GM12878 (cell line): ENCODE data around the gene PAQR7. TPM values are rescaled to one million over a fixed set of nuclear protein-coding genes. Genes with fewer than 3 reads are reported as not detected.

Source experiments
- ATAC-seq: fragments of 200-7000 bp; cut with Tn5 transposase; 3 replicates; pipeline ENCODE4 v1.9.1; 2020; ENCODE audit warnings: mild to moderate bottlenecking, moderate library complexity
- BruUV-seq: library from RNA; stranded (reverse); fragments of 400-500 nt; replicated peaks from 2 replicates; lab custom pipeline; 2021; lab: Mats Ljungman, UMichigan
- CTCF ChIA-PET: fragments of 300-600 bp; sonication (Branson Sonifier 250); formaldehyde crosslinking; extraction: SDS; loops from one replicate; lab custom pipeline; 2021; ENCODE audit warnings: inconsistent platforms; lab: Yijun Ruan, JAX
- POLR2A ChIA-PET: fragments of 350-600 bp; formaldehyde crosslinking; extraction: SDS; loops from one replicate; lab custom pipeline; 2021; ENCODE audit warnings: inconsistent platforms; lab: Charles Lee
- RAD21 ChIA-PET: fragments of 300-600 bp; sonication (Branson Sonifier 250); formaldehyde crosslinking; loops from one replicate; lab custom pipeline; 2023; ENCODE audit warnings: antibody characterized with exemption; ENCODE audit not compliant: unreplicated experiment; lab: Charles Lee
- SMC1A ChIA-PET: fragments of 300-600 bp; sonication (Branson Sonifier 250); formaldehyde crosslinking; loops from one replicate; lab custom pipeline; 2023; ENCODE audit not compliant: unreplicated experiment, uncharacterized antibody; lab: Charles Lee
- DNase-seq: peaks from one replicate; pipeline ENCODE4 v3.0.0-alpha.2; 2011; ENCODE audit warnings: low read depth, low spot score
- FAIRE-seq: peaks from 3 replicates; lab custom pipeline; 2011; peaks lifted over from hg19 to GRCh38; lab: Jason Lieb, UNC
- H2AFZ ChIP-seq: 2 replicates; pipeline ENCODE4 v1.6.0; 2011; ENCODE audit warnings: low read depth, low read length, control low read depth; ENCODE audit not compliant: control insufficient read depth
- H3K27ac ChIP-seq: 2 replicates; pipeline ENCODE4 v1.5.1; 2011; ENCODE audit warnings: control low read depth; ENCODE audit not compliant: control insufficient read depth, insufficient read depth
- H3K27me3 ChIP-seq, 2 experiments: replicated peaks in 1 of 2; 2 replicates each; pipeline versions ENCODE4 v1.6.0 to v1.6.1; 2011; ENCODE audit warnings: low read length in 1 of 2; ENCODE audit not compliant: control insufficient read depth in 2 of 2, insufficient read depth in 2 of 2
- H3K36me3 ChIP-seq, 2 experiments: 2 replicates each; pipeline ENCODE4 v1.5.1; 2011; ENCODE audit warnings: low read length in 1 of 2; ENCODE audit not compliant: control insufficient read depth in 2 of 2, insufficient read depth in 2 of 2
- H3K4me1 ChIP-seq: 2 replicates; pipeline ENCODE4 v1.6.1; 2011; ENCODE audit warnings: mild to moderate bottlenecking, low read length, moderate library complexity, mixed read lengths; ENCODE audit not compliant: control insufficient read depth, insufficient read depth
- H3K4me2 ChIP-seq: 2 replicates; pipeline ENCODE4 v1.6.0; 2011; ENCODE audit warnings: control low read depth; ENCODE audit not compliant: control insufficient read depth, insufficient read depth
- H3K4me3 ChIP-seq: fragments of 200-600 bp; sonication (generic); 2 replicates; pipeline ENCODE4 v1.5.1; 2016
- H3K79me2 ChIP-seq: 2 replicates; pipeline ENCODE4 v1.6.0; 2011; ENCODE audit warnings: low read length; ENCODE audit not compliant: control insufficient read depth, insufficient read depth
- H3K9ac ChIP-seq: 2 replicates; pipeline ENCODE4 v1.8.0; 2011; ENCODE audit warnings: low read length, control low read depth, mixed read lengths; ENCODE audit not compliant: control insufficient read depth, insufficient read depth
- H3K9me3 ChIP-seq: replicated peaks from 3 replicates; pipeline ENCODE4 v1.5.1; 2011; ENCODE audit warnings: mild to moderate bottlenecking, low read length; ENCODE audit not compliant: control insufficient read depth, insufficient read depth
- H4K20me1 ChIP-seq: 2 replicates; pipeline ENCODE4 v1.6.0; 2011; ENCODE audit not compliant: control insufficient read depth, insufficient read depth
- BACH1 ChIP-seq: fragments of 450-650 bp; IDR thresholded peaks from 2 replicates; pipeline ENCODE4 v1.6.1; 2017; ENCODE audit warnings: mild to moderate bottlenecking, borderline replicate concordance
- BHLHE40 ChIP-seq, 2 experiments: fragments of 450-650 bp in 1 of 2; IDR thresholded peaks; 2 replicates each; pipeline ENCODE4 v1.6.1; 2011 to 2017; ENCODE audit warnings: low read depth in 2 of 2, borderline replicate concordance in 1 of 2, improper control_type of control experiment in 1 of 2, low read length in 1 of 2, mild to moderate bottlenecking in 1 of 2
- GATAD2B ChIP-seq: fragments of 450-650 bp; conservative IDR thresholded peaks from 2 replicates; pipeline ENCODE4 v1.6.1; 2017; ENCODE audit warnings: low read depth, mild to moderate bottlenecking, moderate library complexity
- JUNB ChIP-seq: IDR thresholded peaks from 2 replicates; pipeline ENCODE4 v1.6.1; 2016; ENCODE audit warnings: antibody characterized with exemption, mild to moderate bottlenecking
- NFXL1 ChIP-seq: fragments of 450-650 bp; IDR thresholded peaks from 2 replicates; pipeline ENCODE4 v1.6.1; 2017; ENCODE audit warnings: antibody characterized with exemption, mild to moderate bottlenecking, borderline replicate concordance
- RAD21 ChIP-seq: IDR thresholded peaks from 2 replicates; pipeline ENCODE4 v1.6.1; 2011; ENCODE audit warnings: mild to moderate bottlenecking, low read depth, low read length, moderate library complexity; ENCODE audit not compliant: insufficient read depth
- RAD51 ChIP-seq: fragments of 450-650 bp; IDR thresholded peaks from 2 replicates; pipeline ENCODE4 v1.6.1; 2016; ENCODE audit warnings: moderate library complexity, mild to moderate bottlenecking, inconsistent platforms
- SIN3A ChIP-seq: IDR thresholded peaks from 2 replicates; pipeline ENCODE4 v1.6.1; 2012; ENCODE audit warnings: low read depth, low read length, improper control_type of control experiment
- WGBS: methylation state at CpG from one replicate; pipeline ENCODE4 v1.1.6; 2016; ENCODE audit warnings: low lambda C conversion rate; ENCODE audit not compliant: insufficient replicate concordance, insufficient coverage; ENCODE audit errors: missing lambda C conversion rate; 5-methylcytosine and 5-hydroxymethylcytosine counted together
- in situ Hi-C: fragments of 300-500 bp; cut with MboI; formaldehyde crosslinking; loops from 9 replicates; pipeline ENCODE4 v1.14.3; 2018; ENCODE audit warnings: mixed read lengths
- intact Hi-C: fragments of 100-400 bp; cut with micrococcal nuclease; formaldehyde crosslinking; loops from one replicate; pipeline ENCODE4 v1.14.2; 2022; ENCODE audit not compliant: unreplicated experiment
- polyA plus RNA-seq, 11 experiments: library from polyadenylated mRNA; depleted of rRNA in 4 of 11; unstranded in 6 of 11; stranded (reverse) in 5 of 11; fragments of >200 nt; fragmentation: Nextera tagmentation in 4 of 11; fragmentation: Illumina TruSeq in 1 of 11; extraction: Ambion mirVana in 4 of 11; extraction: Trizol in 1 of 11; gene quantifications; 1 replicate in 1 of 11; 2 replicates in 10 of 11; pipeline versions ENCODE4 v1.2.1 to v1.2.3, GENCODE V29; 2011 to 2016; ENCODE audit warnings: inconsistent platforms in 2 of 11, missing spikeins in 2 of 11, low read depth in 1 of 11
- total RNA-seq, 4 experiments: library from RNA; depleted of rRNA in 3 of 4; stranded (reverse); fragments of >200 nt in 3 of 4; fragmentation: Illumina TruSeq in 1 of 4; extraction: Trizol in 1 of 4; gene quantifications; 2 replicates each; pipeline versions ENCODE4 v1.2.1 to v1.2.3, GENCODE V29; 2013 to 2021
- TF ChIP-seq, protein P1 (sequence below): IDR thresholded peaks from 2 replicates; pipeline ENCODE4 v1.6.1; 2011; ENCODE audit warnings: borderline replicate concordance, low read depth, mild to moderate bottlenecking, moderate library complexity, mixed read lengths, low read length; ENCODE audit not compliant: insufficient read depth; ENCODE audit errors: extremely low read length
- TF ChIP-seq, protein P2 (sequence below): IDR thresholded peaks from 2 replicates; pipeline ENCODE4 v1.6.1; 2012; ENCODE audit warnings: low read depth, low read length, improper control_type of control experiment
- TF ChIP-seq, protein P3 (sequence below): IDR thresholded peaks from 2 replicates; pipeline ENCODE4 v1.6.1; 2012; ENCODE audit warnings: low read depth, low read length, improper control_type of control experiment
- TF ChIP-seq, protein P4 (sequence below): IDR thresholded peaks from 2 replicates; pipeline ENCODE4 v1.6.1; 2012; ENCODE audit warnings: mild to moderate bottlenecking, low read depth, low read length
- TF ChIP-seq, protein P5 (sequence below): IDR thresholded peaks from 2 replicates; pipeline ENCODE4 v1.6.1; 2012; ENCODE audit warnings: low read length, inconsistent platforms

PAQR7 gene
- total and polyA plus RNA-seq, 10 of the 15 experiments (the other 5 are each of a cell fraction or from before 2014, with no cell fraction given) = 1.1 to 8.8 (median 5.2) TPM

DNA sequence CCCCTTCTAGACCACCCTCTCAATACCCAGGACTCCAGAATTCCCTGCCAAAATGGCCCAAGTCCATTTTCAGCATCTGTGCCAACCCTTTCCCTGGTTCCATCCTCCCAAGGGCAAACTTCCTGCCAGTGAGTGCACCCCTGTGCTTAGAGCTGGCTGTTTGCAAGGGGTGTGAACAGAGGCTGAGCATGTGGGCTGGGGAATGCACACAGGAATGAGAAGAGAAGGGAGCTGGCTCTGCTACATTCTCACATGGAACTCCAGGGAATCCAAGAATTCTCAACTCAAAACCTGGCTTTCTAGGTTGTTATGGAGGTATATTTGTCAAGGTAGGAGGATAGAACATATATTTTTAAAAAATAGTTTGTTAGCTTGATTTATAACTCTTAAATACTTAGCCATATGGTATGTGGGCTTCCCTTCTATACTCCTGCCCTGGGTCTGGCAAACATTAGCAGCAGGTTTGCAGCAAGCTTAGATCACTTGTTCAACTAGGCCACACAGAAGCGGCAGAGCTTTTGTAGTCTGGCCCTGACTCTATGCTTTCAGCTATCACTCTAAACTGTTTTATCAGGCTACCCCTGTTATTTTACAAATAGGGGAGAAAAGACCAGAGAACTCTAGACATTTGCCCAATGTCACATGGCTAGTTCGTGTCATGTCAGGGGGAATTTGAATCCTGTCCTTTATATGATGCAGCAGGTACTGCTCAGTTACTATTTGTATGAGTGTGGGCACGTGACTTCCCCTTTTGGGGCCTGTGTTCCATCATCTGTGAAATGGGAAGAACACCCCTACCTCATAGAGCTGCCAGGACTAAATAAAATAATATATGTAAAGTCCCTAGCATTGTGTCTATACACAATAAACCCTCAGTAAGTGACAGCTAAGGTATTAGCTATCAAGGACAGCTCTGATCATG lies 38.8 kb upstream of the PAQR7 start:
- Histone ChIP-seq H3K27ac (no peak overlapping the region), H3K36me3 (no peaks in the 10 kb centered on the region), H3K9ac (no peak overlapping the region), H3K27me3 (no peaks in the 10 kb centered on the region), H3K4me1 (no peaks in the 10 kb centered on the region), H2AFZ (no peak overlapping the region; the same call in 1 of the 2 replicates), H4K20me1 (no peaks in the 10 kb centered on the region), H3K4me3 (no peak overlapping the region), H3K4me2 (no peak overlapping the region), H3K9me3 (no peaks in the 10 kb centered on the region), H3K79me2 (no peaks in the 10 kb centered on the region)
- CTCF ChIA-PET = interaction anchor here (1.3 to 3.4 kb wide), 4 partner anchors 10 to 121 kb away, joined by 5 to 21 read pairs (median 8); partner anchors contain the start of gene PAFAH2
- peak; percentile 68 for ATAC-seq
- in situ Hi-C loops = no loop called here
- no peak for DNase-seq
- WGBS = 33% methylated on average over 3 of the region's 3 CpGs
- POLR2A ChIA-PET = interaction anchor here (0.6 to 4.7 kb wide), 4 partner anchors 10 to 258 kb away, joined by 3 to 22 read pairs (median 4); no protein-coding TSS in a partner anchor
- RAD21 ChIA-PET = interaction anchor here (0.8 to 1.2 kb wide), 2 partner anchors 19 to 83 kb away, joined by 4 to 12 read pairs; partner anchors contain the start of gene PAFAH2
- SMC1A ChIA-PET = interaction anchor here (0.6 to 1.9 kb wide), 4 partner anchors 16 to 229 kb away, joined by 3 to 6 read pairs (median 3); no protein-coding TSS in a partner anchor
- FAIRE-seq = no peak
- no TSS peak for BruUV-seq
- intact Hi-C loops = no loop called here
- TF ChIP-seq RAD51 (peak; percentile 80), NFXL1 (no peak), GATAD2B (no peak), SIN3A (no peak), BACH1 (no peak), JUNB (no peak), RAD21 (no peak), BHLHE40 (IDR thresholded peaks at IDR 0.05; ENCODE audit: borderline replicate concordance in 1 of 2, low read depth in 2 of 2, low read length in 1 of 2) (peak; percentile 48 to 81; a peak in 3 of 4 replicates)
- TF ChIP-seq, protein P1, sequence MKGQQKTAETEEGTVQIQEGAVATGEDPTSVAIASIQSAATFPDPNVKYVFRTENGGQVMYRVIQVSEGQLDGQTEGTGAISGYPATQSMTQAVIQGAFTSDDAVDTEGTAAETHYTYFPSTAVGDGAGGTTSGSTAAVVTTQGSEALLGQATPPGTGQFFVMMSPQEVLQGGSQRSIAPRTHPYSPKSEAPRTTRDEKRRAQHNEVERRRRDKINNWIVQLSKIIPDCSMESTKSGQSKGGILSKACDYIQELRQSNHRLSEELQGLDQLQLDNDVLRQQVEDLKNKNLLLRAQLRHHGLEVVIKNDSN = peak; percentile 23
- TF ChIP-seq, protein P2, sequence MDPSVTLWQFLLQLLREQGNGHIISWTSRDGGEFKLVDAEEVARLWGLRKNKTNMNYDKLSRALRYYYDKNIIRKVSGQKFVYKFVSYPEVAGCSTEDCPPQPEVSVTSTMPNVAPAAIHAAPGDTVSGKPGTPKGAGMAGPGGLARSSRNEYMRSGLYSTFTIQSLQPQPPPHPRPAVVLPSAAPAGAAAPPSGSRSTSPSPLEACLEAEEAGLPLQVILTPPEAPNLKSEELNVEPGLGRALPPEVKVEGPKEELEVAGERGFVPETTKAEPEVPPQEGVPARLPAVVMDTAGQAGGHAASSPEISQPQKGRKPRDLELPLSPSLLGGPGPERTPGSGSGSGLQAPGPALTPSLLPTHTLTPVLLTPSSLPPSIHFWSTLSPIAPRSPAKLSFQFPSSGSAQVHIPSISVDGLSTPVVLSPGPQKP = no peak
- TF ChIP-seq, protein P3, sequence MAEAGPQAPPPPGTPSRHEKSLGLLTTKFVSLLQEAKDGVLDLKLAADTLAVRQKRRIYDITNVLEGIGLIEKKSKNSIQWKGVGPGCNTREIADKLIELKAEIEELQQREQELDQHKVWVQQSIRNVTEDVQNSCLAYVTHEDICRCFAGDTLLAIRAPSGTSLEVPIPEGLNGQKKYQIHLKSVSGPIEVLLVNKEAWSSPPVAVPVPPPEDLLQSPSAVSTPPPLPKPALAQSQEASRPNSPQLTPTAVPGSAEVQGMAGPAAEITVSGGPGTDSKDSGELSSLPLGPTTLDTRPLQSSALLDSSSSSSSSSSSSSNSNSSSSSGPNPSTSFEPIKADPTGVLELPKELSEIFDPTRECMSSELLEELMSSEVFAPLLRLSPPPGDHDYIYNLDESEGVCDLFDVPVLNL = no peak
- TF ChIP-seq, protein P4, sequence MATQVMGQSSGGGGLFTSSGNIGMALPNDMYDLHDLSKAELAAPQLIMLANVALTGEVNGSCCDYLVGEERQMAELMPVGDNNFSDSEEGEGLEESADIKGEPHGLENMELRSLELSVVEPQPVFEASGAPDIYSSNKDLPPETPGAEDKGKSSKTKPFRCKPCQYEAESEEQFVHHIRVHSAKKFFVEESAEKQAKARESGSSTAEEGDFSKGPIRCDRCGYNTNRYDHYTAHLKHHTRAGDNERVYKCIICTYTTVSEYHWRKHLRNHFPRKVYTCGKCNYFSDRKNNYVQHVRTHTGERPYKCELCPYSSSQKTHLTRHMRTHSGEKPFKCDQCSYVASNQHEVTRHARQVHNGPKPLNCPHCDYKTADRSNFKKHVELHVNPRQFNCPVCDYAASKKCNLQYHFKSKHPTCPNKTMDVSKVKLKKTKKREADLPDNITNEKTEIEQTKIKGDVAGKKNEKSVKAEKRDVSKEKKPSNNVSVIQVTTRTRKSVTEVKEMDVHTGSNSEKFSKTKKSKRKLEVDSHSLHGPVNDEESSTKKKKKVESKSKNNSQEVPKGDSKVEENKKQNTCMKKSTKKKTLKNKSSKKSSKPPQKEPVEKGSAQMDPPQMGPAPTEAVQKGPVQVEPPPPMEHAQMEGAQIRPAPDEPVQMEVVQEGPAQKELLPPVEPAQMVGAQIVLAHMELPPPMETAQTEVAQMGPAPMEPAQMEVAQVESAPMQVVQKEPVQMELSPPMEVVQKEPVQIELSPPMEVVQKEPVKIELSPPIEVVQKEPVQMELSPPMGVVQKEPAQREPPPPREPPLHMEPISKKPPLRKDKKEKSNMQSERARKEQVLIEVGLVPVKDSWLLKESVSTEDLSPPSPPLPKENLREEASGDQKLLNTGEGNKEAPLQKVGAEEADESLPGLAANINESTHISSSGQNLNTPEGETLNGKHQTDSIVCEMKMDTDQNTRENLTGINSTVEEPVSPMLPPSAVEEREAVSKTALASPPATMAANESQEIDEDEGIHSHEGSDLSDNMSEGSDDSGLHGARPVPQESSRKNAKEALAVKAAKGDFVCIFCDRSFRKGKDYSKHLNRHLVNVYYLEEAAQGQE = no peak
- TF ChIP-seq, protein P5, sequence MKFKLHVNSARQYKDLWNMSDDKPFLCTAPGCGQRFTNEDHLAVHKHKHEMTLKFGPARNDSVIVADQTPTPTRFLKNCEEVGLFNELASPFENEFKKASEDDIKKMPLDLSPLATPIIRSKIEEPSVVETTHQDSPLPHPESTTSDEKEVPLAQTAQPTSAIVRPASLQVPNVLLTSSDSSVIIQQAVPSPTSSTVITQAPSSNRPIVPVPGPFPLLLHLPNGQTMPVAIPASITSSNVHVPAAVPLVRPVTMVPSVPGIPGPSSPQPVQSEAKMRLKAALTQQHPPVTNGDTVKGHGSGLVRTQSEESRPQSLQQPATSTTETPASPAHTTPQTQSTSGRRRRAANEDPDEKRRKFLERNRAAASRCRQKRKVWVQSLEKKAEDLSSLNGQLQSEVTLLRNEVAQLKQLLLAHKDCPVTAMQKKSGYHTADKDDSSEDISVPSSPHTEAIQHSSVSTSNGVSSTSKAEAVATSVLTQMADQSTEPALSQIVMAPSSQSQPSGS = no peak
